Stimulated activated CD4-positive, alpha-beta T cell treated with anti-CD3 and anti-CD28 coated beads, Interleukin-12 subunit alpha, Interleukin-12 subunit beta, amount 100 ng/mL, for 24 hours (primary cell): ENCODE results near the gene HNF4A.

Experiments used
- DNase-seq, 2 experiments: peaks; one replicate each; pipeline ENCODE4 v3.0.0-alpha.2; 2020; ENCODE audit warnings: low read depth in 2 of 2

HNF4A gene

GRCh38 chr20:44442298-44443070 lies 87.0 kb downstream of the HNF4A start:
- no peak for DNase-seq

- DNase-seq = no peak
Observed at GRCh38 chr20:44445742-44446710, 90.5 kb downstream of the HNF4A start.

- DNase-seq = no peak
Observed at GRCh38 chr20:44447827-44448419, 92.4 kb downstream of the HNF4A start.

DNA sequence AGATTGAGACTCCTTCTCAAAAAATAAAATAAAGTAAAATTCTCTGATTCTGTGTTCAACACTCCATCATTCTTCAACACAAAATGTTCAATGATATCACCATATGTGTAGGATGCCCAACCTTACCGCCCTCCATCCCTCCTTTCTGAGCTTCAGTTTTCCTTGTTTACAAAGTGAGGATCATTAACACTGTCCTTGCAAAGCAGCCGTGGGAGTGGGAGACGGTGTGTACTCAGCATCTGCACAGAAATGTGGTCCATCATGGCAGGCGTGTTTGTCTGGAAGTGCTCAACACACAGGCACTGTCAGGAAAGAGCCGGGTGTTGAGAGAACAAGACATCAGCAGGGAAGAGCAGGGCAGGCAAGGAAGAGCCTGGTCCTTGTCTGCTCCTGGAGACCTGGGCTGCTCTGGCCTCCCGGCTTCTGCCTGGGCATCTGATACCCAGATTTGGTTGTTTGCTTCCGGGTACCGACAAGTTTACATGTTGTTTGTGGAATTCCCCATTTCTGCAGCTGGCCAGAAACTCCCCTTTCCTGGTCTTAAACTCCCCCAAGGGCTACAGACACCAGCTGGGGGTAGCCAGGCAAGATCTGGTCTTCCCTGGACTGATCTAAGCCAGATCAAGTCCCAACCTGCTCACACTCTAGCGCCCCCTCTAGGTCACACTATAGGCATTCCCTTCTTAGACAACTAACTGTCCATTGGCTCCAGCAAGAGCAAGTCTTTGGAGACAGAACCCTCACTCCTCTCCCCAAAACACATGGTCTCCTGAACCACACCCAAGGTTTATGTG lies 93.5 kb downstream of the HNF4A start:
- no peak for DNase-seq

DNA sequence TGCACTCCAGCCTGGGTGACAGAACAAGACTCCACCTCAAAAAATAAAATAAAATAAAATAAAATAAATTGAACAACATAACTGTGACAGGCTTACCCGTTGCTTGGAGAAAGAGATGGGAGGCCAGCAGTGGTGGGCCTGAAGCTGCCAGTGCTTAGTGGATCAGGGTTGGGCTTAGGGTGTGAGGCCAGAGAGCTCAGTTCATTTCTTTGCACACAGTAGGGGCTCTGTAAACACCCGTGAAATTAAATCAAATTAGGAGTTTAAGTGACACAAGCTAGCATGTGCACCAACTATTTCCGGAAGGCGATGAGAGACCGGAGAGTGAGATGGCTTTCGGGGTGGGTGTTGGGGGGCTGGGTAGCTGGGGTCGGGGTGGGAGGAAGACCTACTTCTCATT lies 94.4 kb downstream of the HNF4A start:
- DNase-seq = no peak

- no peak for DNase-seq
Observed at GRCh38 chr20:44450281-44450889, 94.9 kb downstream of the HNF4A start.

DNA sequence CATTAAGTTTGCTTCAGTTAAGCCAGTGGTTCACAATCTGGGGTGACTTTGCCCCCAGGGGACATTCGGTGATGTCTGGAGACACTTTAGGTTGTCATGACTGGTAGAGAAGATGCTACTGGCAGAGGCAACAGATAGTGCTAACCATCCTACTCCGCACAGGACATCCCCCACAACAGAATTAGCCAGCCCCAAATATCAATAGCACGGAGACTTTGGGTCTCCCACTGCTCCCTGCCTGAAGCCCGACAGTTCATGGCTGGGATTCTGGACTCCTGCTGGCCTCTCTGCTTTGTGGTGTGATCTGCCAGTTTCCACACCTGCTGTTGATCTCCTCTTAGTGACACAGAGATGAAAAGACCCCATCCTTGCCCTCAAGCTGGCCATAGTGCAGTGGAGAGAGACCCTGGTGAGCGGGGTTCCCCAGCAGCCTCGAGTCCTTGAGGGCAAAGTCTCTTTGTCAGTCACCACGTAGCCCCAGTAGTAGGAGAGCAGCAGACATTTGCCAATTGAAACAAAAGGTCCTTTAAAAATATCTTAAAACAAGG lies 95.5 kb downstream of the HNF4A start:
- DNase-seq = no peak

DNA sequence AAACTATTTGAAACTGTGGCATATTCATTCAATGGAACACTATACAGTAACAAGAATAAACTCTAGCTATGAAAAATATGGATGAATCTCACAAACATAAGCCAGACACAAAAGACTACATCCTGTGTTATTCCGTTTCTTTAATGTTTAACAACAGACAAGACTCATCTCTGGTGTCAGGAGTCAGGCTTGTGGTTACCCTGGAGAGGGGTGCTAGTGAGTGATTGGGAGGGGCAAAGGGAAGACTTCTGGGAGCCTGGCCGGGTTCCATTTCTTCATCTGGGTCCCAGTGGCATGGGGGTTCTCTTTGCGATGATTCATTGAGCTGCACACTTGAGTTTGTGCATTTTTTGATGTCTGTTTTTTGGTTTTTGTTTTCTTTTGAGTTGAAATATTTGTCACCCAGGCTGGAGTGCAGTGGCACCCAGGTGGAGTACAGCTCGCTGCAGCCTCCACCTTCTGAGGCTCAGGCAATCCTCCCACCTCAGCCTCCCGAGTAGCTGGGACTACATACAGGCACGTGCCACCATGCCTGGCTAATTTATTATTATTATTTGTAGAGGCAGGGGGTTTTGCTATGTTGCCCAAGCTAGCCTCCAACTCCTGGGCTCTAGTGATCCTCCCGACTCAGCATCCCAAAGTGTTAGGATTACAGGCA lies 98.9 kb downstream of the HNF4A start:
- no peak for DNase-seq

DNA sequence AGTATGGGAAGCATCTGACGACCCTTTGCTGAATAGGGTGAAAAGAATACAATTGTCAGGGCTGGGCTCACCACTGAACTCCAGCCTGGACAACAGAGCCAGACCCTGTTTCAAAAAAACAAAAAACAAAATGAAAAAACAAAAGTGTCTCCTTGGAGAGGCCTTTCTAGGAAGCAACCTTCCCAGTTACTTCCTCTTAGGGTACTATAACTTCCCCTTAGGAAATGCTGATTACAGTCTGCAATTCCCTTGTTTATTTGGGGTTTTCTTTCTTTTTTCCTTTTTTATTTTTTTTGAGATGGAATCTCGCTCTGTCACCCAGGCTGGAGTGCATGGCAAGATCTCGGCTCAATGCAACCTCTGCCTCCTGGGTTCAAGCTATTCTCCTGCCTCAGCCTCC lies 99.6 kb downstream of the HNF4A start:
- no peak for DNase-seq

- DNase-seq = no peak
Observed at GRCh38 chr20:44456611-44457010, 101.1 kb downstream of the HNF4A start.

GRCh38 chr20:44457016-44457415 lies 101.5 kb downstream of the HNF4A start:
- no peak for DNase-seq

DNA sequence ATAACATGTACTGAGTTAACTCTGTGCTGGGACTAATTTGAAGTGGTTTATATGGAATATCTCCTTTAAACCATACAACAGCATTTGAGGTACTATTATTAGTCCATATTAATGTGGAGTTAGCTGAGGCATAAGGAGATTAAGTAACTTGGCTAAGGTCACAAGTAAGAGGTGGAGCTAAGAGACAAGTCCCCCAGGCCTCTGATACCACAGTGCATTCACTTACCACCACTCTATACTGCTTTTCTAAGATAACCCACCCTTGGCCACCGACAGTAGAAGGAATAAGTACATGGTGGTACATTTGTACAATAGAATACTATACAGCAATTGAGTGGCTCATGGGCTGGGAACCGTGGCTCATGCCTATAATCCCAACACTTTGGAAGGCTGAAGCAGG lies 103.8 kb downstream of the HNF4A start:
- DNase-seq = no peak

DNA sequence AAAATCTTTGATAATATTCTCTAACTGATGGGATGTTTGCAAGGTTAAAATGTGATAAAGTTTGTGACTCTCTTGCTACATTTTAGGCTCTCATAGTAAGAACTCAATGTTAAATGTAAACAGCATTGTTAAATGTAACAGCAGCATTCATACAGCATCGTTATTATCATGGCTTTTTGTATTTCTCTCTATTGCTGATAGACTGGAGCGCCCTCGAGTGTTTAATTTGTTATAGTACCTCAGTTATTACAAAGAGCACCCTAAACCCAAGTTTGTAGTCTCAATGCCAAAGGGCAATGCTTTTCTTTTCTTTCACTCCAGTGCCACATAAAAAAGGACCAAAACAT lies 105.3 kb downstream of the HNF4A start:
- no peak for DNase-seq

DNA sequence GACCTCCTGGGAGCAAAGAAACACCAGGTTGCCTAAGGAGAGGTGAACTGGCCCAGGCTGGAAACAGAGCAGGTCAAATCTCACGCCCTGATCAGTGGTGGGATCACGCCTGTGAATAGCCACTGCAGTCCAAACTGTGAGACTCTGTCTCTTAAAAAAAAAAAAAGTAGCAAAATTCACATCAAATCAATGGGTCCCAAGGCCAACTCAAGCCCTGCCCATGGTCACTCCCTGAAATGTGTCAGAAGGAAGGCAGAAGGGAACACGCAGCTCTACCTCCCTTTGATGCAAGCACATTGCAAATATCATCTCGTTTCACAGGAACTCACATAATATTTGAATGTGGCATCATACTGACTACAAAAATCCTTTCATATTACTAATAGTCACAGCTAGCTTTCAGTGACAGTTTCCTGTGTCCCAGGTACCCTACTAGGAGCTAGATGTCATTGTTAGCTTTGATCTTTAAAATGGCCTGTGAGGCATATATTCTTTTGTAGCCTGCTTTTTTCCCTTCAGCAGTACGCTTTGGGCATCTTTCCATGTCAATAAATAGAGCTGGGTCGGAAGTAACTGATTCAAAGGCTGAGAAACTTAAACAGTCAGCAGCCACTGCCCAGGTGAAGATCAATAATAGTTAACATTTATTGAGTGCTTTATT lies 105.8 kb downstream of the HNF4A start:
- no peak for DNase-seq

- DNase-seq = no peak
Observed at GRCh38 chr20:44461803-44462174, 106.3 kb downstream of the HNF4A start.

DNA sequence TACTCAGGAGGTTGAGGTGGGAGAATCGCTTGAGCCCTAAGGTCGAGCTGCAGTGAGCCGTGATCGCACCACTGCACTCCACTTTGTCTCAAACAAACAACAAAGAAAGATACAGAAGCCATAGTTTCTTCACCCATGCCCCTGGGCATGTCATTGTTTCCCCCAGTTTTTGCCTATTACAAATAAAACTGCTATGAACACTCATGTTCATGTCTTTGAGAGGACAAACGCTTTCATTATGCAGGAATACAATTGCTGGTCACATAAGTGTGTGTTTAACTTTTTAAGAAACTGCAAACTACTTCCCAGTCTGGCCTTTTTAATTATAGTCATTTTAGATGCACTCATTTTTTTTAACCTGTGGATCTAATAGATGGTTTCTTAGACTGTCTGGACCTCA lies 108.0 kb downstream of the HNF4A start:
- no peak for DNase-seq

DNA sequence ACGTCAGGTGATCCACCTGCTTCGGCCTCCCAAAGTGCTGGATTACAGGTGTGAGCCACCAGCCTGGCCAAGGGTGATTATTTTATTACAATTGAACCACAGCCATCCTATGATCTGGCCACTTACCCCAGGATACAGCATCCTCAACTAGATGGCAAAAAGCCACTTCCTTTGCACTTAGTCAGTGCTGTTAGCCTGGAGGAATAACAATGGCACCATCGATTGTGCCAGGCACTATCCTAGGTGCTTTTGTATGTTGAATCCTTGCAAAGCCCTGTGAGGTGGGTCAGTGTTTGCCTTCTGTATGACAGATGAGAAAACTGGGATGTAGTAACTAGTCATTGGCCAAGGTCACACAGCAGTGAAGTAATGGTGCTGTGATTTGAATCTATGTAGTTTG lies 109.0 kb downstream of the HNF4A start:
- DNase-seq = no peak

- DNase-seq = no peak
Observed at GRCh38 chr20:44465001-44465560, 109.6 kb downstream of the HNF4A start.

- DNase-seq = no peak
Observed at GRCh38 chr20:44467289-44467883, 111.9 kb downstream of the HNF4A start.
